Pancreas (tissue), 10 donors: ENCODE results near the gene ITSN2. TPM values are rescaled to one million over a fixed set of nuclear protein-coding genes. Genes with fewer than 3 reads are reported as not detected.

ENCODE experiments used
- ATAC-seq, 4 donors: fragments of 200-7000 bp; cut with Tn5 transposase; one replicate each; pipeline versions ENCODE4 v1.8.0 to v1.9.1; 2020; ENCODE audit warnings: mild to moderate bottlenecking in 4 of 4, moderate library complexity in 4 of 4
- DNase-seq, 6 donors: peaks; one replicate each; pipeline ENCODE4 v3.0.0-alpha.2; 2020
- FAIRE-seq: peaks from 2 replicates; lab custom pipeline; 2012; peaks lifted over from hg19 to GRCh38; lab: Jason Lieb, UNC
- H3K27ac ChIP-seq, 4 donors: fragments of 200-600 bp; sonication (generic); 1 replicate in 3 of 4; 2 replicates in 1 of 4; pipeline versions ENCODE4 v1.5.0 to v1.8.0; 2020
- H3K27me3 ChIP-seq, 4 donors: fragments of 200-600 bp; one replicate each; pipeline ENCODE4 v1.8.0; 2021
- H3K36me3 ChIP-seq, 3 donors: fragments of 200-600 bp; sonication (generic) in 1 of 3; one replicate each; pipeline versions ENCODE4 v1.5.0 to v1.8.0; 2020 to 2021
- H3K4me1 ChIP-seq, 3 donors: fragments of 200-600 bp; one replicate each; pipeline ENCODE4 v1.8.0; 2021
- H3K4me3 ChIP-seq, 4 donors: fragments of 200-600 bp; sonication (generic) in 2 of 4; one replicate each; pipeline versions ENCODE4 v1.5.0 to v1.8.0; 2020 to 2021
- H3K9me3 ChIP-seq, 4 donors: fragments of 200-600 bp; one replicate each; pipeline ENCODE4 v1.8.0; 2021
- WGBS, 2 donors: extraction: QIAGEN DNeasy Blood & Tissue Kit; methylation state at CpG; one replicate each; pipeline ENCODE4 v1.1.7; 2013; 5-methylcytosine and 5-hydroxymethylcytosine counted together
- intact Hi-C, 3 donors: fragments of 100-400 bp; cut with DNase I; formaldehyde crosslinking; loops; one replicate each; pipeline versions ENCODE4 v1.11.1 to v1.14.2; 2022
- polyA plus RNA-seq, 2 donors: library from polyadenylated mRNA; stranded (reverse); fragments of 200-250 nt; gene quantifications; one replicate each; pipeline ENCODE4 v1.2.3, GENCODE V29; 2013
- total RNA-seq, 6 donors: library from RNA; stranded (reverse); fragmentation: NEBNext Ultra II Directional in 4 of 6; extraction: Animal tissue kit (Norgen Biotek cat#: 25700) in 4 of 6; gene quantifications; one replicate each; pipeline versions ENCODE4 v1.2.1 to v1.2.4, GENCODE V29; 2021 to 2023
- TF ChIP-seq, protein P1 (sequence below), 4 donors: fragments of 200-600 bp; sonication (generic) in 3 of 4; IDR thresholded peaks; one replicate each; pipeline versions ENCODE4 v1.5.0 to v1.8.0; 2021; ENCODE audit warnings: antibody characterized with exemption in 4 of 4
- donor health status: healthy with polysubstance abuse.
- donor health status: DM: no; HTN: no; CAD: no; lungs with moderate emphysema.
- donor health status: DM: no; HTN: no; CAD: no.
- donor health status: control.
- donor health status: control.
- donor health status: Bipolar disorder and iron deficiency.
- donor health status: DM: yes; HTN: yes; CAD: no.
- donor health status: DM: no; HTN: no; CAD: no.
- donor health status: DM: no; HTN: no; CAD: no.
- donor health status: DM: yes; HTN: yes; CAD: no.

The ITSN2 gene
- total and polyA plus RNA-seq, 8 donors = 23.8 to 42.0 (median 31.4) TPM

DNA sequence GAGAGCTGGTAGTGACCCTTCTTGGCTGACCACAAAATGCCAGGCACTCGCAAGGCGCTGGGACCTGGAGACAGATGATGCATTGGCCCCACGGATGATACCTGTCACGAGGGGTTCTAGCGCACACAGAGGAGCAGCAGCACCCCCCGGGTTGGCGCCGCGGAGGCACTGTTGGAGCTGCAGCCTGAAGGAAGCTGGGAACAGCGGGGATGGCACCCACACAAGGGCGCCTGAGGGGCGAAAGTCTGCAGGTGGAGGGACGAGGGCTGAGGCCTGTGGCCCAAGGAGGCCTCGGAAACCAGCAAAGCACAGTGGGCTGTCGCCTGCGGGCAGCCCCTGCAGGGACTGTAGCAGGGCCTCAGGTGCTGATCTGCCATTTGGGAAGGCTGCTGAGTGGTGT, 151.8 kb downstream of the ITSN2 start:
- Histone ChIP-seq H3K4me1 (no peaks in the 10 kb centered on the region), H3K27ac (no peak overlapping the region), H3K9me3 (no peaks in the 10 kb centered on the region), H3K27me3 (no peaks in the 10 kb centered on the region), H3K4me3 (no peak overlapping the region), H3K36me3 (peaks cover 2 to 70% (median 32%) of the 10 kb centered on the region in 3 donors)
- DNase-seq (no peak), ATAC-seq (no peak), FAIRE-seq (no peak)
- WGBS, 2 donors = 93 to 94% methylated on average over 16 of the region's 16 CpGs
- intact Hi-C loops = no loop called here
- TF ChIP-seq, protein P1, sequence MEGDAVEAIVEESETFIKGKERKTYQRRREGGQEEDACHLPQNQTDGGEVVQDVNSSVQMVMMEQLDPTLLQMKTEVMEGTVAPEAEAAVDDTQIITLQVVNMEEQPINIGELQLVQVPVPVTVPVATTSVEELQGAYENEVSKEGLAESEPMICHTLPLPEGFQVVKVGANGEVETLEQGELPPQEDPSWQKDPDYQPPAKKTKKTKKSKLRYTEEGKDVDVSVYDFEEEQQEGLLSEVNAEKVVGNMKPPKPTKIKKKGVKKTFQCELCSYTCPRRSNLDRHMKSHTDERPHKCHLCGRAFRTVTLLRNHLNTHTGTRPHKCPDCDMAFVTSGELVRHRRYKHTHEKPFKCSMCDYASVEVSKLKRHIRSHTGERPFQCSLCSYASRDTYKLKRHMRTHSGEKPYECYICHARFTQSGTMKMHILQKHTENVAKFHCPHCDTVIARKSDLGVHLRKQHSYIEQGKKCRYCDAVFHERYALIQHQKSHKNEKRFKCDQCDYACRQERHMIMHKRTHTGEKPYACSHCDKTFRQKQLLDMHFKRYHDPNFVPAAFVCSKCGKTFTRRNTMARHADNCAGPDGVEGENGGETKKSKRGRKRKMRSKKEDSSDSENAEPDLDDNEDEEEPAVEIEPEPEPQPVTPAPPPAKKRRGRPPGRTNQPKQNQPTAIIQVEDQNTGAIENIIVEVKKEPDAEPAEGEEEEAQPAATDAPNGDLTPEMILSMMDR (IDR thresholded peaks at IDR 0.05) = no peak

DNA sequence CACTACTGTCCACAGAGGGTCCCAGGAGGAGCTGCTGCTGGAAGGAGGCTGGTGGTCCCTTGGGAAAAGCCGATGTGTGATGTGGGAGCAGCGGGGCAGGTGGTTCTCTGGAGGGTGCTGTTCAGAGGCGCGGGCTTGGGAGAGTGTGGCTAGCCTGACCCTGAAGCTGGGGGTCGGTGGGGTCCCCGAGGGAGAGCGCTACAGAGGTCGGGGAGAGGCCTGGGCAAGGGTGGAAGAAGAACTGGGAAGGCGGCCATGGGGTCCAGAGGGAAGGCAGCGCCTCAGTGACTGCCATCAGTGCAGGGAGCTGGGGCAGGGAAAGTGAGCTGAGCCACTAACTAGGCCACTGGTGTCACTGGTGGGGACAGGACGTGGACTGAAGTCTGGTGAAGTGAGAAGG, 153.0 kb downstream of the ITSN2 start:
- Histone ChIP-seq H3K9me3 (no peaks in the 10 kb centered on the region), H3K4me1 (no peaks in the 10 kb centered on the region), H3K36me3 (peaks cover 2 to 75% (median 36%) of the 10 kb centered on the region in 3 donors), H3K27ac (no peak overlapping the region), H3K4me3 (no peak overlapping the region), H3K27me3 (no peaks in the 10 kb centered on the region)
- FAIRE-seq = no peak
- intact Hi-C loops = no loop called here
- TF ChIP-seq, protein P1 (IDR thresholded peaks at IDR 0.05) = no peak
- WGBS, 2 donors = 89 to 91% methylated on average over 11 of the region's 11 CpGs
- no peak for DNase-seq
- ATAC-seq = no peak

DNA sequence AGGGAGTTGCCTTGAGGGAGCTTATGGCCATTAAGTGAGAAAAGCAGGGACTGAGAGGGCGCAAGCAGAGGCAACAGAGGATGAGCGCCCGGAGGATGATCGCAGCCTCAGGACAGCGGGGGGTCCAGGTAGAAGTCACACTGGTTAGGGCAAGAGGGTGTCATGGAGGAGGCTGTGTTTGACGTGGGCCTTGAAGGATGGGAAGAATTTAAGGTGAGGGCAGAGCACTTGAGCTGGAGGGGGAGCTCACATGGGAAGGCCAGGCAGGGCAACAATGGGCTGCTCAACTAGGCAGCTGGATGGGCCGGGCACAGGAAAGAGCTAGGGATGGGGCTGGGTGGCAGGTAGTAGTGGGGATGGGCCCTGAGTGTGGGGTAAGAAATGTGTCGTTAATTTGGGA, 153.6 kb downstream of the ITSN2 start:
- TF ChIP-seq, protein P1 (IDR thresholded peaks at IDR 0.05) = no peak
- no peaks in the 10 kb centered on the region for H3K27me3 ChIP-seq
- no peaks in the 10 kb centered on the region for H3K4me1 ChIP-seq
- no peak overlapping the region for H3K4me3 ChIP-seq
- H3K36me3 ChIP-seq = peaks cover 2 to 68% (median 36%) of the 10 kb centered on the region in 3 donors
- FAIRE-seq (no peak), ATAC-seq (no peak), DNase-seq (no peak)
- no peak overlapping the region for H3K27ac ChIP-seq
- 89 to 92% methylated on average over 8 of the region's 8 CpGs for WGBS, 2 donors
- H3K9me3 ChIP-seq = no peaks in the 10 kb centered on the region
- intact Hi-C loops = no loop called here

DNA sequence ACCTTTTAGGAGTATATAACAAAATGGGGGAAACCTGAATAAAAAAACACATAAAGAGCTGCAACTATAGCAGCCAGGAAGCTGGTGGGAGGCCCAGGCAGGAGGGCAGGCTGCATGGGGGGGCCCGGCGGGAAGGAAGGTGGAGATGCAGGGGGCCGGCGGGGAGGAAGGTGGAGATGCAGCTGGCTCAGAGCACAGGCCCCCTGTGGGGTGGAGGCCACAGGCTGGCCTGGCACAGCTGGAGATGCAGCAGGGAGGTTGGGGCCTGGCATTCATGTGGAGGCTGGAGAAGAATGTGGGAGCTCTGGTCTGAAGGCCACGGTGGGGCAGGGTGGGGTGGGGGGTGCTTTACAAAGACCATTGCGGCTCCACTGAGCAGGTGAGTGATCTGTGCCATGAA, 154.1 kb downstream of the ITSN2 start:
- no peak overlapping the region for H3K27ac ChIP-seq
- ATAC-seq (no peak), FAIRE-seq (no peak), DNase-seq (no peak)
- H3K36me3 ChIP-seq = peaks cover 2 to 64% (median 36%) of the 10 kb centered on the region in 3 donors
- H3K4me1 ChIP-seq = no peaks in the 10 kb centered on the region
- WGBS, 2 donors = 92 to 96% methylated on average over 6 of the region's 6 CpGs
- TF ChIP-seq, protein P1 (IDR thresholded peaks at IDR 0.05) = no peak
- H3K9me3 ChIP-seq = no peaks in the 10 kb centered on the region
- intact Hi-C loops = no loop called here
- H3K4me3 ChIP-seq = no peak overlapping the region
- no peaks in the 10 kb centered on the region for H3K27me3 ChIP-seq

DNA sequence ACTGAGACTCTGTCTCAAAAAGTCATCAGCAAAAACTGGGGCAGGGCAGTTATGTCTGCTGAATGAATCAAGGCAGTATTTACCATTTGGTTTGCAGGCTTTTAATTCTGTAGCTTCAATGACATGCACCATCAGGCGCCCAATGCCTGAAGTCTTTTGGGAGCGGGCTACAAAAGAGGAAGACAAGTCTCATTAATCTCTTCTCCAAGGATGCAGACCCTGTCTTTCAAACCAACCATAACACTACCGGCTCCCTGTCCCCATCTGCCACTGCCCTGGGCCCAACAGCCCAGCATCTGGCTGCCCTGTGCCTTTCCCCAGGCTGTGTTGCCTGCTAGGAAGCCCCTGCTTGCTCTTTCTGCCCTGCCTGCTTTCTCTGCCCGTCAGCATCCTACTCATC, 155.2 kb downstream of the ITSN2 start:
- H3K27ac ChIP-seq = no peak overlapping the region
- ATAC-seq (no peak), DNase-seq (no peak), FAIRE-seq (no peak)
- no peaks in the 10 kb centered on the region for H3K9me3 ChIP-seq
- WGBS, 2 donors = 94 to 95% methylated on average over 4 of the region's 4 CpGs
- no peaks in the 10 kb centered on the region for H3K27me3 ChIP-seq
- intact Hi-C loops = no loop called here
- no peaks in the 10 kb centered on the region for H3K4me1 ChIP-seq
- TF ChIP-seq, protein P1 (IDR thresholded peaks at IDR 0.05) = no peak
- H3K4me3 ChIP-seq = no peak overlapping the region
- H3K36me3 ChIP-seq = peaks cover 2 to 56% (median 36%) of the 10 kb centered on the region in 3 donors
